C4-2B (cell line): ENCODE data around the gene RAB7B.
A peak's percentile ranks its signal among the peaks of the same experiment; 100 is the strongest.

Experiments used
- H3K27ac ChIP-seq: fragments of 450-650 bp; 2 replicates; pipeline ENCODE4 v1.5.1; 2017
- ZFX ChIP-seq: fragments of 450-650 bp; IDR thresholded peaks from 2 replicates; pipeline ENCODE4 v1.6.1; 2017
- TF ChIP-seq, protein P1 (sequence below): fragments of 450-650 bp; conservative IDR thresholded peaks from 2 replicates; pipeline ENCODE4 v1.5.1; 2017; ENCODE audit warnings: mild to moderate bottlenecking

Gene RAB7B

DNA sequence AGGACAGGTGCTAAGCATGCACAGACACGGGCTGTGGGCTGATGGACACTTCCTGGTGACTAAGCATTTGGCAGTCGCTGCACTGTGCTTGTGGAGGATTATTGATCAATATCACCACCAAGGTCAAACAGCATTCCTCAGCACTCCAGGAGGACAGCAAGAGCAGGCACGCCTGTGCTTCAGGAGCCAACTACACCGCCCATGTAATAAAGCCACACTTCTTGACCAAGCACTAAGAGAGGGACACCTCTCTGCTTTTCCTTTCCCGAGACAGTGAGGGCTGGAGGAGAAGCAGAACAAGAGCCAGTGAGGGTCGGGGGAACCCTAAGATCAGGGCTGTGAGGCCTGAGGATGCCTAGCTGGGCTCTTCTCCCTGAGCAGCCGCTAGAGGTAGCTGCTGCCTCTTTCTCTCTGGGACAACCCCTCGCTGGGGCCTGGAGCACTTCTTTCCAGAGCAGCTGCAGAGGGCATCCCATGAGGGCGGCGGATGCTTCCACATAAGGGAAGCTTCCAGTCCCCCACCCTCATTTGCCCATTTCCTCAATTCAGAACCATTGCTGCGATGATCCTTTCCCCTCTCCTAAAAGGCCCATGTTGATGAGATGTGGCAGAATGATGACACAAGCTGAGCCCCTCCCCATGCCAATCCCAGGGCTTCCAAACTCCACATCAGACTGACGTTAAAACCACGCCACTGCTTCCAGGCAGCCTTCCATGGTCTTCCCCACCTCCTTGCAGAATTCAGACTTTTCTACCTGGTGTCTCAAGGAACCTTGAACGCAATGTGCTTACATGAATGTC, 19.1 kb downstream of the RAB7B start:
- H3K27ac ChIP-seq: peak overlapping the region; percentile 29
- TF ChIP-seq ZFX: no peak
- TF ChIP-seq, protein P1, sequence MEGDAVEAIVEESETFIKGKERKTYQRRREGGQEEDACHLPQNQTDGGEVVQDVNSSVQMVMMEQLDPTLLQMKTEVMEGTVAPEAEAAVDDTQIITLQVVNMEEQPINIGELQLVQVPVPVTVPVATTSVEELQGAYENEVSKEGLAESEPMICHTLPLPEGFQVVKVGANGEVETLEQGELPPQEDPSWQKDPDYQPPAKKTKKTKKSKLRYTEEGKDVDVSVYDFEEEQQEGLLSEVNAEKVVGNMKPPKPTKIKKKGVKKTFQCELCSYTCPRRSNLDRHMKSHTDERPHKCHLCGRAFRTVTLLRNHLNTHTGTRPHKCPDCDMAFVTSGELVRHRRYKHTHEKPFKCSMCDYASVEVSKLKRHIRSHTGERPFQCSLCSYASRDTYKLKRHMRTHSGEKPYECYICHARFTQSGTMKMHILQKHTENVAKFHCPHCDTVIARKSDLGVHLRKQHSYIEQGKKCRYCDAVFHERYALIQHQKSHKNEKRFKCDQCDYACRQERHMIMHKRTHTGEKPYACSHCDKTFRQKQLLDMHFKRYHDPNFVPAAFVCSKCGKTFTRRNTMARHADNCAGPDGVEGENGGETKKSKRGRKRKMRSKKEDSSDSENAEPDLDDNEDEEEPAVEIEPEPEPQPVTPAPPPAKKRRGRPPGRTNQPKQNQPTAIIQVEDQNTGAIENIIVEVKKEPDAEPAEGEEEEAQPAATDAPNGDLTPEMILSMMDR: peak; percentile 94

DNA sequence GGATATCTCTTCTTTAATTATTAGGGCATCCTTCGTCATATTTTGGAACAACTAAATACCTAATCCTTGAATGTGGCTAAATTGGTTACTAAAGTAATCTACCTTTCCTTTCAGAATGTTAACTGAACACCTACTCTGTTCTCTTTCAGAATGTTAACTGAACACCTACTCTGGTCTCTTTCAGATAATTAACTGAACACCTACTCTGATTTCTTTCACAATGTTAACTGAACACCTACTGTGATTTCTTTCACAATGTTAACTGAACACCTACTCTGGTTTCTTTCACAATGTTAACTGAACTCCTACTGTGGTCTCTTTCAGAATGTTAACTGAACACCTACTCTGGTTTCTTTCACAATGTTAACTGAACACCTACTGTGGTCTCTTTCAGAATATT, 21.9 kb downstream of the RAB7B start:
- no peak overlapping the region for H3K27ac ChIP-seq
- TF ChIP-seq, protein P1: no peak
- TF ChIP-seq ZFX: no peak

DNA sequence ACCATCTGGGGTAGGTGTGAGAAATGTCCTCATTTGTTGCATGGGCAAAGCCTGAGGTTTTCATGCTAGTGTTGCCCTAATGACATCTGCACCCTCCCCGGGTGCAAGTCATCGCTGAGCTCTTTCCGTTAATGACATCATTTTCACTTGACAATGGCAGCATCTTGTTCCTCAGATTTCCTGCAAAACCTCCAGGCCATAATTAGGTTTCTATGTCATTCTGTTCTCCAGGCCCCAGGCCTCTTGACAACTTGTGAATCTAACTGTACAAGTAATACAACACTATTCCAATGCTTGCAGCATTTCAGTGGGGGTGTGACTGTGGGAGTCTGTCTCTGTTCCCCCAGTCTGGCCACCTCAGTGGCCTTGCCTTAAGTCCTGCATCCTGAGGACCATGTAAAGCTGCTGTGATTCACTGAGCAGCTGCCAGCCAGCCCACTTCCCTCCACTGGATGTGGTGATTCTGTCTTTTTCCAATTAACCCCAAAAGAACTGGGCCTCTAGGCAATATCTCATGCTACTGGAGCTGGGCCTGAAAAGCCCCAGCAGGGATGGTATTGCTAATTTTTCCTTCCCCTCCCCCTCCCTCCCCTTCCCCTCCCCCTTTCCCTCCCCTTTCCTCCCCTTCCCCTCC, 22.8 kb downstream of the RAB7B start:
- TF ChIP-seq, protein P1: no peak
- no peak overlapping the region for H3K27ac ChIP-seq

DNA sequence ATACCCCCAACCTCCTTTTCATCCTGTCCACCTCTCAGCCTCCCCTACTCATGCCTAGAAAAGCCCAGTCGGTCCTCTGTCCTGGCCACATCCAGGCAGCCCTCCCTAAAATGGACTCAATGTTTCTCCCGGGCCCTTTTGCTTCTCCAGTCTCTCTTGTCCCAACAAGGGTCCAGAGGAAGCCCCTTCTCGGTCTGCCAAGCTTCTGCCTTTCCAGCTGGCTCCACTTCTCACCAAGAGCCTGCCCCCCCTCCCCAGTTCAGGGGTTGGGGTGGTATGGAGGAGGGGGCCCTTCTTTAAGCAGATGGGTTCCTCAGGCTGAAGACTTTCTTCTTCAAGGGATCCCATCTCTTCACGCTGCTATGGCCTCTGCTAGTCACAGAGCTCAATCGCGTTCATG, 23.9 kb downstream of the RAB7B start:
- H3K27ac ChIP-seq: no peak overlapping the region
- TF ChIP-seq, protein P1: no peak
- no peak for TF ChIP-seq ZFX

GRCh38 chr1:205978676-205979075, 24.5 kb downstream of the RAB7B start:
- no peak for TF ChIP-seq ZFX
- H3K27ac ChIP-seq: no peak overlapping the region

GRCh38 chr1:205977402-205978014, 25.7 kb downstream of the RAB7B start:
- no peak overlapping the region for H3K27ac ChIP-seq

DNA sequence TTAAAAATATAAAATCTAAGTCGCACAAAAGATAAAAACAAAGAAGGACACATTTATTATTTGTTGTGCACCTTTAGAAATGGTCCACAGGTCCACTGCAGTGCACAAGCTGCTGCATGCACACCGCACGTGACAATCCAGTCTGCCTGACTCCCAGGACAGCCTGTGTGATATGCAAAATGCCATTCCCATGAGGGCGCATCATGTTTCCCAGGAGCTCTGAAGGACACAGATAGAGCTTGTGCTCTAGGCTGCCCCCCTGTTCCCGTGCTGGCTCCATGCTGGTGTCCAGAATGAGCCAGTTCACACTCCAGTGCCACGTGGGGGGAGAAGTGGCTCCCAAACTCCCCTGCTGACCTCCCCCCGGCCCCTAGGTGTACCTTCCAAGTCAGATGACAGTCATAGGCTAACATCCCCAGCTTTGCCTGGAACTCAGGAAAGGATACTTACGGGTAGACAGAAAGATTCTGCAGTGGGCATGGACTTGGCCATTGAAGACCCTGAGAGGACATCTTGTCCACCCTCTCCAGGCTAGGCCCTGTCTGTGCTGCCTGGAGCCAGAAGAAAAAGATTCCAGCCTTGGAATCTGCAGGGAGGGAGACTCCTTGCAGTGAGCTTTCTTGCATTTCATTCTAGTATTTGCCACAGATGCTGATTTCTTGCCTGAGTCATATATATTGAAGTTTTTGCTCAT, 26.3 kb downstream of the RAB7B start:
- H3K27ac ChIP-seq: no peak overlapping the region
- TF ChIP-seq, protein P1: no peak
- no peak for TF ChIP-seq ZFX

More at GRCh38 chr1:205977402-205978014, 25.7 kb downstream of the RAB7B start:
- TF ChIP-seq, protein P1: peak; percentile 97
- no peak for TF ChIP-seq ZFX
